MM.1S (cell line): ENCODE data around the gene GRB10.

ENCODE experiments used
- DNase-seq: peaks from one replicate; pipeline ENCODE4 v3.0.0-alpha.2; 2015
- H2AFZ ChIP-seq: fragments of 300-600 bp; sonication (generic); 2 replicates; pipeline ENCODE4 v1.6.0; 2016; ENCODE audit warnings: antibody characterized with exemption, low read length
- H3F3A ChIP-seq: fragments of 300-600 bp; sonication (generic); 2 replicates; pipeline ENCODE4 v1.6.1; 2016; ENCODE audit warnings: mild to moderate bottlenecking, antibody characterized with exemption, low read length, moderate library complexity, mixed read lengths; ENCODE audit not compliant: insufficient read depth
- H3K27ac ChIP-seq: fragments of 300-600 bp; sonication (generic); 2 replicates; pipeline ENCODE4 v1.5.1; 2016; ENCODE audit warnings: mild to moderate bottlenecking, low read length
- H3K27me3 ChIP-seq: fragments of 300-600 bp; sonication (generic); replicated peaks from 2 replicates; pipeline ENCODE4 v1.6.0; 2016; ENCODE audit warnings: low read length; ENCODE audit not compliant: insufficient read depth
- H3K36me3 ChIP-seq: fragments of 300-600 bp; sonication (generic); replicated peaks from 2 replicates; pipeline ENCODE4 v1.6.1; 2016; ENCODE audit warnings: mild to moderate bottlenecking, low read length, mixed read lengths; ENCODE audit not compliant: insufficient read depth
- H3K4me1 ChIP-seq: fragments of 300-600 bp; sonication (generic); 2 replicates; pipeline ENCODE4 v1.6.1; 2016; ENCODE audit warnings: low read length, mixed read lengths
- H3K4me2 ChIP-seq: fragments of 300-600 bp; sonication (generic); 2 replicates; pipeline ENCODE4 v1.6.0; 2016; ENCODE audit warnings: low read depth, low read length
- H3K4me3 ChIP-seq: fragments of 300-600 bp; sonication (generic); 2 replicates; pipeline ENCODE4 v1.5.1; 2016; ENCODE audit warnings: low read length, mixed read lengths
- H3K79me2 ChIP-seq: fragments of 300-600 bp; sonication (generic); 2 replicates; pipeline ENCODE4 v1.6.1; 2016; ENCODE audit warnings: mixed run types, low read length, mixed read lengths
- H3K9ac ChIP-seq: fragments of 300-600 bp; sonication (generic); 2 replicates; pipeline ENCODE4 v1.6.1; 2016; ENCODE audit warnings: low read length, mixed read lengths
- H3K9me2 ChIP-seq: fragments of 300-600 bp; sonication (generic); replicated peaks from 2 replicates; pipeline ENCODE4 v1.6.1; 2016; ENCODE audit warnings: mild to moderate bottlenecking, low read length, mixed read lengths; ENCODE audit not compliant: insufficient read depth
- H3K9me3 ChIP-seq: fragments of 300-600 bp; sonication (generic); replicated peaks from 2 replicates; pipeline ENCODE4 v1.6.1; 2016; ENCODE audit warnings: mild to moderate bottlenecking, low read length, mixed read lengths; ENCODE audit not compliant: insufficient read depth
- H4K20me1 ChIP-seq: fragments of 300-600 bp; sonication (generic); 2 replicates; pipeline ENCODE4 v1.6.1; 2016; ENCODE audit warnings: mild to moderate bottlenecking, low read length, moderate library complexity, mixed read lengths; ENCODE audit not compliant: insufficient read depth
- CTCF ChIP-seq: fragments of 300-600 bp; sonication (generic); IDR thresholded peaks from 2 replicates; pipeline ENCODE4 v1.5.1; 2016; ENCODE audit warnings: antibody characterized with exemption, low read length, mixed read lengths
- EZH2 ChIP-seq: fragments of 300-600 bp; sonication (generic); optimal IDR thresholded peaks from 2 replicates; pipeline ENCODE3; 2017; ENCODE audit warnings: low read depth, mild to moderate bottlenecking, antibody characterized with exemption, low read length, mixed read lengths
- EZH2phosphoT487 ChIP-seq: fragments of 300-600 bp; sonication (generic); IDR thresholded peaks from 2 replicates; pipeline ENCODE4 v1.6.1; 2018; ENCODE audit warnings: antibody characterized with exemption, low read length

The GRB10 gene

GRCh38 chr7:50805447-50806125, 22.9 kb upstream of the GRB10 start:
- Histone ChIP-seq H3K4me2 (peak overlapping the region; percentile 13; the same call in 1 of the 2 replicates), H2AFZ (no peak overlapping the region), H3K27me3 (no peaks in the 10 kb centered on the region)

GRCh38 chr7:50803359-50804337, 21.0 kb upstream of the GRB10 start:
- no peaks in the 10 kb centered on the region for H4K20me1 ChIP-seq
- no peaks in the 10 kb centered on the region for H3K27me3 ChIP-seq
- DNase-seq: no peak
- H3K27ac ChIP-seq: no peak overlapping the region
- no peaks in the 10 kb centered on the region for H3F3A ChIP-seq
- H2AFZ ChIP-seq: no peak overlapping the region
- H3K36me3 ChIP-seq: no peaks in the 10 kb centered on the region
- no peak overlapping the region for H3K4me2 ChIP-seq
- no peaks in the 10 kb centered on the region for H3K9me2 ChIP-seq
- no peak overlapping the region for H3K4me3 ChIP-seq
- no peak for TF ChIP-seq CTCF
- no peak for TF ChIP-seq EZH2phosphoT487
- no peak for TF ChIP-seq EZH2
- no peaks in the 10 kb centered on the region for H3K9me3 ChIP-seq
- no peaks in the 10 kb centered on the region for H3K79me2 ChIP-seq
- H3K9ac ChIP-seq: no peak overlapping the region
- H3K4me1 ChIP-seq: no peaks in the 10 kb centered on the region

More at GRCh38 chr7:50805447-50806125, 22.9 kb upstream of the GRB10 start:
- H3K9ac ChIP-seq: no peak overlapping the region
- TF ChIP-seq CTCF (no peak), EZH2phosphoT487 (no peak), EZH2 (no peak)
- H3K9me3 ChIP-seq: no peaks in the 10 kb centered on the region
- DNase-seq: peak; percentile 39
- no peaks in the 10 kb centered on the region for H4K20me1 ChIP-seq
- H3K4me1 ChIP-seq: no peaks in the 10 kb centered on the region
- H3K79me2 ChIP-seq: no peaks in the 10 kb centered on the region
- no peak overlapping the region for H3K27ac ChIP-seq
- no peaks in the 10 kb centered on the region for H3K36me3 ChIP-seq
- H3K4me3 ChIP-seq: no peak overlapping the region
- H3K9me2 ChIP-seq: no peaks in the 10 kb centered on the region
- H3F3A ChIP-seq: no peaks in the 10 kb centered on the region

- Histone ChIP-seq H3K4me3 (no peak overlapping the region), H3K79me2 (no peaks in the 10 kb centered on the region), H3F3A (no peaks in the 10 kb centered on the region), H3K27me3 (no peaks in the 10 kb centered on the region), H3K4me2 (no peak overlapping the region), H4K20me1 (no peaks in the 10 kb centered on the region), H3K36me3 (no peaks in the 10 kb centered on the region), H3K27ac (no peak overlapping the region), H3K9me3 (no peaks in the 10 kb centered on the region), H3K4me1 (no peaks in the 10 kb centered on the region), H3K9me2 (no peaks in the 10 kb centered on the region), H3K9ac (no peak overlapping the region), H2AFZ (no peak overlapping the region)
- TF ChIP-seq CTCF (no peak), EZH2phosphoT487 (no peak), EZH2 (no peak)
- DNase-seq: no peak
These were observed 19.2 kb upstream of the GRB10 start for GRCh38 chr7:50801907-50802306.
